HCT116 (cell line): ENCODE measurements around the gene RGN.
A peak's percentile ranks its signal among the peaks of the same experiment; 100 is the strongest.

Experiments used
- ELF1 ChIP-seq: IDR thresholded peaks from 2 replicates; pipeline ENCODE4 v1.6.1; 2012; ENCODE audit warnings: low read depth, borderline replicate concordance
- POLR2A ChIP-seq: IDR thresholded peaks from 2 replicates; pipeline ENCODE4 v1.7.0; 2011; ENCODE audit warnings: borderline replicate concordance; ENCODE audit not compliant: insufficient read depth, insufficient read length; ENCODE audit errors: extremely low read depth
- POLR2AphosphoS5 ChIP-seq: IDR thresholded peaks from 2 replicates; pipeline ENCODE4 v1.6.1; 2011; ENCODE audit warnings: mild to moderate bottlenecking, low read depth, low read length, moderate library complexity
- ZNF274 ChIP-seq: fragments of 200-500 bp; sonication (Bioruptor generic); IDR thresholded peaks from 2 replicates; pipeline ENCODE4 v1.6.1; 2014; ENCODE audit warnings: mild to moderate bottlenecking, low read depth, low read length, inconsistent platforms
- TF ChIP-seq, protein P1 (sequence below), 3 experiments: fragments of 200-600 bp in 1 of 3; sonication (generic) in 1 of 3; IDR thresholded peaks in 2 of 3; conservative IDR thresholded peaks in 1 of 3; 2 replicates each; pipeline ENCODE4 v1.5.1; 2012 to 2017; ENCODE audit warnings: low read depth in 2 of 3, low read length in 2 of 3, antibody characterized with exemption in 1 of 3, borderline replicate concordance in 1 of 3, control low read depth in 1 of 3, mild to moderate bottlenecking in 1 of 3, mixed read lengths in 1 of 3, mixed run types in 1 of 3, moderate library complexity in 1 of 3; ENCODE audit not compliant: insufficient read depth in 1 of 3

- no peak for TF ChIP-seq POLR2AphosphoS5
- TF ChIP-seq, protein P1, sequence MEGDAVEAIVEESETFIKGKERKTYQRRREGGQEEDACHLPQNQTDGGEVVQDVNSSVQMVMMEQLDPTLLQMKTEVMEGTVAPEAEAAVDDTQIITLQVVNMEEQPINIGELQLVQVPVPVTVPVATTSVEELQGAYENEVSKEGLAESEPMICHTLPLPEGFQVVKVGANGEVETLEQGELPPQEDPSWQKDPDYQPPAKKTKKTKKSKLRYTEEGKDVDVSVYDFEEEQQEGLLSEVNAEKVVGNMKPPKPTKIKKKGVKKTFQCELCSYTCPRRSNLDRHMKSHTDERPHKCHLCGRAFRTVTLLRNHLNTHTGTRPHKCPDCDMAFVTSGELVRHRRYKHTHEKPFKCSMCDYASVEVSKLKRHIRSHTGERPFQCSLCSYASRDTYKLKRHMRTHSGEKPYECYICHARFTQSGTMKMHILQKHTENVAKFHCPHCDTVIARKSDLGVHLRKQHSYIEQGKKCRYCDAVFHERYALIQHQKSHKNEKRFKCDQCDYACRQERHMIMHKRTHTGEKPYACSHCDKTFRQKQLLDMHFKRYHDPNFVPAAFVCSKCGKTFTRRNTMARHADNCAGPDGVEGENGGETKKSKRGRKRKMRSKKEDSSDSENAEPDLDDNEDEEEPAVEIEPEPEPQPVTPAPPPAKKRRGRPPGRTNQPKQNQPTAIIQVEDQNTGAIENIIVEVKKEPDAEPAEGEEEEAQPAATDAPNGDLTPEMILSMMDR (IDR thresholded peaks at IDR 0.05 in 2 of 3, conservative IDR thresholded peaks at IDR 0.05 in 1 of 3; ENCODE audit: borderline replicate concordance in 1 of 3, insufficient read depth in 1 of 3, low read depth in 2 of 3, low read length in 2 of 3): peak; percentile 32 to 58 (median 53); a peak in 4 of 6 replicates
- TF ChIP-seq POLR2A: no peak
- TF ChIP-seq ZNF274: no peak
- no peak for TF ChIP-seq ELF1
These were observed 47.9 kb upstream of the RGN start for GRCh38 chrX:47030339-47030738.
